DOHH2 (cell line): ENCODE results near the gene CA9.

ENCODE experiments used
- EZH2phosphoT487 ChIP-seq: fragments of 200-600 bp; sonication (generic); IDR thresholded peaks from 2 replicates; pipeline ENCODE4 v1.6.1; 2017; ENCODE audit warnings: borderline replicate concordance, mild to moderate bottlenecking, antibody characterized with exemption, low read length, moderate library complexity, mixed read lengths
- TF ChIP-seq, protein P1 (sequence below): fragments of 200-600 bp; sonication (generic); IDR thresholded peaks from one replicate; pipeline ENCODE4 v1.5.1; 2014; ENCODE audit warnings: antibody characterized with exemption, mild to moderate bottlenecking, low read depth, low read length; ENCODE audit not compliant: poor library complexity, severe bottlenecking

DNA sequence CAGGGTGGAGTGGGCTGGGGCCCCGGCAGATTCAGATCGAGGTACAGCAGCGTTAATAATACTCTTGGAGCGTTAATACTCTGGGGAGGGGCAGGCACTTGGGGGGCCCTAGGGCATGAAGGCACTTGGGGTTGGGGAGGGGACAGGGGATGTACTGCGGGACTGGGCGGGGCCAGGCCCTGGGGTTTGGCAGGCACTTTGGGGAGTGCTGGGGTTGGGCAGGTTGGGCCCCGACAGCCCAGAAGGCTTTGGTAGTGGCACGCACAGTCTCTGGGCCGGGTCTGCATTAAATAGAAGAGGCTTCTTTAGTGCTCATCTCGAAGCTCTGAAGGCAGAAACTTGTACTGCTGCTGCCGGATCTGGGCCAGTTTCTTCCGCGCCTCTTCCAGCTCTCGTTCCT is 23.8 kb downstream of the CA9 start:
- TF ChIP-seq, protein P1, sequence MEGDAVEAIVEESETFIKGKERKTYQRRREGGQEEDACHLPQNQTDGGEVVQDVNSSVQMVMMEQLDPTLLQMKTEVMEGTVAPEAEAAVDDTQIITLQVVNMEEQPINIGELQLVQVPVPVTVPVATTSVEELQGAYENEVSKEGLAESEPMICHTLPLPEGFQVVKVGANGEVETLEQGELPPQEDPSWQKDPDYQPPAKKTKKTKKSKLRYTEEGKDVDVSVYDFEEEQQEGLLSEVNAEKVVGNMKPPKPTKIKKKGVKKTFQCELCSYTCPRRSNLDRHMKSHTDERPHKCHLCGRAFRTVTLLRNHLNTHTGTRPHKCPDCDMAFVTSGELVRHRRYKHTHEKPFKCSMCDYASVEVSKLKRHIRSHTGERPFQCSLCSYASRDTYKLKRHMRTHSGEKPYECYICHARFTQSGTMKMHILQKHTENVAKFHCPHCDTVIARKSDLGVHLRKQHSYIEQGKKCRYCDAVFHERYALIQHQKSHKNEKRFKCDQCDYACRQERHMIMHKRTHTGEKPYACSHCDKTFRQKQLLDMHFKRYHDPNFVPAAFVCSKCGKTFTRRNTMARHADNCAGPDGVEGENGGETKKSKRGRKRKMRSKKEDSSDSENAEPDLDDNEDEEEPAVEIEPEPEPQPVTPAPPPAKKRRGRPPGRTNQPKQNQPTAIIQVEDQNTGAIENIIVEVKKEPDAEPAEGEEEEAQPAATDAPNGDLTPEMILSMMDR, result no peak
- no peak for TF ChIP-seq EZH2phosphoT487
